DOHH2 (cell line): ENCODE measurements around the gene PLEKHH3.
A peak's percentile ranks its signal among the peaks of the same experiment; 100 is the strongest.
"Not testable (repeated sequence)": the region's sequence is repeated elsewhere in the genome, so short reads cannot be mapped to it uniquely, and the experiment has no call there.

Source experiments
- H3F3A ChIP-seq: fragments of 200-600 bp; sonication (generic), shearing (Covaris generic); 2 replicates; pipeline ENCODE4 v1.6.0; 2016; ENCODE audit warnings: antibody characterized with exemption, mild to moderate bottlenecking; ENCODE audit not compliant: control insufficient read depth, insufficient read depth
- H3K27ac ChIP-seq: fragments of 200-600 bp; sonication (generic); 2 replicates; pipeline ENCODE4 v1.5.1; 2014; ENCODE audit warnings: low read depth, mild to moderate bottlenecking, low read length, moderate library complexity
- H3K27me3 ChIP-seq: fragments of 200-600 bp; sonication (generic); 2 replicates; pipeline ENCODE4 v1.6.1; 2014; ENCODE audit warnings: mild to moderate bottlenecking, low read length, mixed read lengths; ENCODE audit not compliant: control insufficient read depth
- H3K36me3 ChIP-seq: fragments of 200-600 bp; sonication (generic); 2 replicates; pipeline ENCODE4 v1.6.1; 2014; ENCODE audit warnings: mild to moderate bottlenecking, low read length, moderate library complexity, mixed read lengths; ENCODE audit not compliant: control insufficient read depth
- H3K4me1 ChIP-seq: fragments of 200-600 bp; sonication (generic); 2 replicates; pipeline ENCODE4 v1.6.1; 2014; ENCODE audit warnings: mild to moderate bottlenecking, low read length, mixed read lengths; ENCODE audit not compliant: control insufficient read depth
- H3K4me2 ChIP-seq: fragments of 200-600 bp; sonication (generic); 2 replicates; pipeline ENCODE4 v1.6.0; 2014; ENCODE audit warnings: mild to moderate bottlenecking, low read length, moderate library complexity
- H3K4me3 ChIP-seq: fragments of 200-600 bp; sonication (generic); 2 replicates; pipeline ENCODE4 v1.5.1; 2014; ENCODE audit warnings: mild to moderate bottlenecking, low read length, mixed read lengths
- H3K79me2 ChIP-seq: fragments of 200-600 bp; sonication (generic); 2 replicates; pipeline ENCODE4 v1.6.1; 2014; ENCODE audit warnings: mild to moderate bottlenecking, low read length, mixed read lengths; ENCODE audit not compliant: control insufficient read depth
- H3K9me2 ChIP-seq: fragments of 200-600 bp; sonication (generic); replicated peaks from 2 replicates; pipeline ENCODE4 v1.6.1; 2014; ENCODE audit warnings: mild to moderate bottlenecking, low read length, mixed read lengths; ENCODE audit not compliant: control insufficient read depth
- H3K9me3 ChIP-seq: fragments of 200-600 bp; sonication (generic); 2 replicates; pipeline ENCODE4 v1.6.1; 2014; ENCODE audit warnings: antibody characterized with exemption, low read length, mixed read lengths; ENCODE audit not compliant: control insufficient read depth, insufficient read depth
- H4K20me1 ChIP-seq: fragments of 200-600 bp; sonication (generic); 2 replicates; pipeline ENCODE4 v1.6.0; 2014; ENCODE audit warnings: low read depth, mild to moderate bottlenecking, antibody characterized with exemption, low read length, moderate library complexity; ENCODE audit not compliant: control insufficient read depth, insufficient read depth
- CTCF ChIP-seq: fragments of 200-600 bp; sonication (generic); IDR thresholded peaks from one replicate; pipeline ENCODE4 v1.5.1; 2014; ENCODE audit warnings: antibody characterized with exemption, mild to moderate bottlenecking, low read depth, low read length; ENCODE audit not compliant: poor library complexity, severe bottlenecking
- EZH2phosphoT487 ChIP-seq: fragments of 200-600 bp; sonication (generic); IDR thresholded peaks from 2 replicates; pipeline ENCODE4 v1.6.1; 2017; ENCODE audit warnings: borderline replicate concordance, mild to moderate bottlenecking, antibody characterized with exemption, low read length, moderate library complexity, mixed read lengths

The PLEKHH3 gene

GRCh38 chr17:42623732-42624596, 52.8 kb downstream of the PLEKHH3 start:
- H3F3A ChIP-seq: no peaks in the 10 kb centered on the region
- H3K27me3 ChIP-seq: no peaks in the 10 kb centered on the region
- TF ChIP-seq CTCF (no peak), EZH2phosphoT487 (no peak)
- no peaks in the 10 kb centered on the region for H4K20me1 ChIP-seq
- H3K4me2 ChIP-seq: no peak overlapping the region
- no peaks in the 10 kb centered on the region for H3K9me3 ChIP-seq
- H3K4me1 ChIP-seq: peaks cover 13% of the 10 kb centered on the region
- no peak overlapping the region for H3K4me3 ChIP-seq
- no peaks in the 10 kb centered on the region for H3K36me3 ChIP-seq
- H3K9me2 ChIP-seq: no peaks in the 10 kb centered on the region
- H3K79me2 ChIP-seq: no peaks in the 10 kb centered on the region
- H3K27ac ChIP-seq: no peak overlapping the region

GRCh38 chr17:42623271-42623670, 53.5 kb downstream of the PLEKHH3 start:
- H3K4me3 ChIP-seq: no peak overlapping the region

GRCh38 chr17:42621987-42622386, 54.8 kb downstream of the PLEKHH3 start:
- H3K9me3 ChIP-seq, H3K79me2 ChIP-seq, H3K27me3 ChIP-seq, H3K36me3 ChIP-seq, H3K4me3 ChIP-seq, H3K27ac ChIP-seq, H3K9me2 ChIP-seq, H3F3A ChIP-seq, H4K20me1 ChIP-seq, H3K4me2 ChIP-seq: not testable (repeated sequence)
- H3K4me1 ChIP-seq: peaks cover 24% of the 10 kb centered on the region

More at GRCh38 chr17:42623271-42623670, 53.5 kb downstream of the PLEKHH3 start:
- Histone ChIP-seq H4K20me1 (no peaks in the 10 kb centered on the region), H3K4me1 (peaks cover 20% of the 10 kb centered on the region), H3K27ac (no peak overlapping the region), H3F3A (no peaks in the 10 kb centered on the region), H3K36me3 (no peaks in the 10 kb centered on the region), H3K9me2 (no peaks in the 10 kb centered on the region), H3K4me2 (no peak overlapping the region), H3K79me2 (no peaks in the 10 kb centered on the region), H3K9me3 (no peaks in the 10 kb centered on the region), H3K27me3 (no peaks in the 10 kb centered on the region)
- TF ChIP-seq EZH2phosphoT487 (no peak), CTCF (no peak)

GRCh38 chr17:42618442-42619150, 58.2 kb downstream of the PLEKHH3 start:
- Histone ChIP-seq H3K9me3 (no peaks in the 10 kb centered on the region), H3K9me2 (no peaks in the 10 kb centered on the region), H3K36me3 (peaks cover 22% of the 10 kb centered on the region), H3F3A (peaks cover 3% of the 10 kb centered on the region; the same call in 1 of the 2 replicates), H3K4me3 (no peak overlapping the region), H4K20me1 (no peaks in the 10 kb centered on the region), H3K4me1 (peaks cover 24% of the 10 kb centered on the region), H3K27me3 (no peaks in the 10 kb centered on the region), H3K79me2 (no peaks in the 10 kb centered on the region), H3K27ac (no peak overlapping the region), H3K4me2 (peak overlapping the region; percentile 5; the same call in 1 of the 2 replicates)
- TF ChIP-seq EZH2phosphoT487 (no peak), CTCF (no peak)
